ENCODE results near the gene POU2F1. TPM values are rescaled to one million over a fixed set of nuclear protein-coding genes. Genes with fewer than 3 reads are reported as not detected.

The POU2F1 gene
- total and polyA plus RNA-seq, 2 donors (not counting 3 experiments of a cell fraction or from before 2014, with no cell fraction given) = 6.0 to 12.9 TPM

GRCh38 chr1:167435484-167435883 lies 214.8 kb downstream of the POU2F1 start:
- no peaks in the 10 kb centered on the region for H4K20me1 ChIP-seq (replicated peaks; ENCODE audit: control insufficient read depth, extremely low read depth, insufficient read depth, low read length)
- ChIA-PET CTCF (no interaction called here), POLR2A (no interaction called here)

More at GRCh38 chr1:167435484-167435883, 214.8 kb downstream of the POU2F1 start:
- TF ChIP-seq GATA2 (IDR thresholded peaks at IDR 0.05; ENCODE audit: insufficient read depth, insufficient read length, low read depth, low read length) (no peak), EZH2 (IDR thresholded peaks at IDR 0.05; ENCODE audit: borderline replicate concordance, low read depth, low read length, severe bottlenecking) (no peak), JUN (IDR thresholded peaks at IDR 0.05; ENCODE audit: borderline replicate concordance, insufficient read depth, insufficient read length, low read depth) (no peak), POLR2A (IDR thresholded peaks at IDR 0.05; ENCODE audit: low read depth, low read length) (no peak), MYC (IDR thresholded peaks at IDR 0.05; ENCODE audit: low read depth, low read length) (no peak), FOS (IDR thresholded peaks at IDR 0.05; ENCODE audit: borderline replicate concordance, insufficient read depth, low read length) (no peak), CTCF (IDR thresholded peaks at IDR 0.05; ENCODE audit: extremely low read depth in 1 of 2, insufficient read depth in 1 of 2, low read depth in 1 of 2, low read length in 2 of 2) (no peak), POLR2AphosphoS5 (IDR thresholded peaks at IDR 0.05; ENCODE audit: insufficient read depth, low read depth, low read length) (no peak)
- TF ChIP-seq, protein P1, sequence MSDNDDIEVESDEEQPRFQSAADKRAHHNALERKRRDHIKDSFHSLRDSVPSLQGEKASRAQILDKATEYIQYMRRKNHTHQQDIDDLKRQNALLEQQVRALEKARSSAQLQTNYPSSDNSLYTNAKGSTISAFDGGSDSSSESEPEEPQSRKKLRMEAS (IDR thresholded peaks at IDR 0.05; ENCODE audit: insufficient read depth, insufficient read length) = no peak
- no peaks in the 10 kb centered on the region for H3K27me3 ChIP-seq (ENCODE audit: control insufficient read depth in 2 of 2, insufficient read depth in 2 of 2, low read length in 2 of 2)
- no peaks in the 10 kb centered on the region for H3K36me3 ChIP-seq (ENCODE audit: control insufficient read depth in 2 of 2, extremely low read depth in 1 of 2, insufficient read depth in 2 of 2, low read length in 2 of 2)
- H3K9me1 ChIP-seq (replicated peaks; ENCODE audit: control insufficient read depth, extremely low read depth, insufficient read depth, low read length) = no peaks in the 10 kb centered on the region
- no peak overlapping the region for H3K9ac ChIP-seq (replicated peaks; ENCODE audit: extremely low read depth, insufficient read depth, low read length)
- H3K4me2 ChIP-seq (ENCODE audit: insufficient read depth, low read length) = no peak overlapping the region
- no peak for DNase-seq (ENCODE audit: low read depth, low spot score)
- BruUV-seq (replicated peaks) = no TSS peak
- no peaks in the 10 kb centered on the region for H3K79me2 ChIP-seq (ENCODE audit: control insufficient read depth, insufficient read depth, low read length)
- no peaks in the 10 kb centered on the region for H3K9me3 ChIP-seq (replicated peaks; ENCODE audit: control insufficient read depth, insufficient read depth, low read length)
- intact Hi-C loops (cut with micrococcal nuclease) (no loop called here), dilution Hi-C loops (cut with MboI; ENCODE audit: extremely low pct_ligation_motif_present, low sequenced_read_pairs) (no loop called here)
- H3K27ac ChIP-seq (ENCODE audit: insufficient read depth, low read depth, low read length) = no peak overlapping the region
- no peak for FAIRE-seq
- no peak overlapping the region for H2AFZ ChIP-seq (ENCODE audit: low read depth, low read length)
- H3K4me3 ChIP-seq (replicated peaks in 1 of 3; ENCODE audit: insufficient read depth in 1 of 3, low read depth in 1 of 3, low read length in 3 of 3) = no peak overlapping the region
- H3K4me1 ChIP-seq (ENCODE audit: control insufficient read depth, extremely low read depth, insufficient read depth, low read length) = no peaks in the 10 kb centered on the region
